H1 (cell line): ENCODE data around the gene BGN. TPM values are rescaled to one million over a fixed set of nuclear protein-coding genes. Genes with fewer than 3 reads are reported as not detected.

ENCODE experiments used
- CTCF ChIA-PET: fragments of 300-600 bp; sonication (Branson Sonifier 250); formaldehyde crosslinking; loops from one replicate; lab custom pipeline; 2021; ENCODE audit not compliant: partially characterized antibody; lab: Charles Lee
- POLR2A ChIA-PET: fragments of 300-600 bp; sonication (Branson Sonifier 250); formaldehyde crosslinking; loops from one replicate; lab custom pipeline; 2021; ENCODE audit warnings: inconsistent platforms; ENCODE audit not compliant: partially characterized antibody; lab: Charles Lee
- DNase-seq, 2 experiments: peaks; one replicate each; pipeline versions ENCODE4 v3.0.0 to v3.0.0-alpha.2; 2010 to 2022; ENCODE audit warnings: low spot score in 2 of 2, low read depth in 1 of 2, mixed read lengths in 1 of 2
- FAIRE-seq: peaks from 2 replicates; lab custom pipeline; 2011; peaks lifted over from hg19 to GRCh38; lab: Jason Lieb, UNC
- H2AFZ ChIP-seq: 2 replicates; pipeline ENCODE4 v1.8.1; 2012; ENCODE audit warnings: low read length, inconsistent platforms
- H2AK5ac ChIP-seq: 2 replicates; pipeline ENCODE4 v1.6.1; 2013; ENCODE audit warnings: low read depth, low read length
- H2BK120ac ChIP-seq: replicated peaks from 2 replicates; pipeline ENCODE3; 2013; ENCODE audit warnings: low read depth, low read length, inconsistent platforms
- H2BK12ac ChIP-seq: 2 replicates; pipeline ENCODE4 v1.6.1; 2013; ENCODE audit warnings: low read depth, low read length
- H2BK15ac ChIP-seq: 2 replicates; pipeline ENCODE4 v1.6.1; 2013; ENCODE audit warnings: low read length
- H2BK20ac ChIP-seq: 2 replicates; pipeline ENCODE4 v1.6.1; 2013; ENCODE audit warnings: low read length
- H2BK5ac ChIP-seq: 2 replicates; pipeline ENCODE4 v1.6.1; 2013; ENCODE audit warnings: low read depth, low read length
- H3K14ac ChIP-seq: 2 replicates; pipeline ENCODE4 v1.6.1; 2013; ENCODE audit warnings: inconsistent platforms; ENCODE audit not compliant: insufficient read length
- H3K18ac ChIP-seq: 2 replicates; pipeline ENCODE4 v1.6.1; 2013; ENCODE audit warnings: low read length; ENCODE audit errors: extremely low read depth
- H3K23ac ChIP-seq: 2 replicates; pipeline ENCODE4 v1.6.1; 2013; ENCODE audit warnings: inconsistent platforms; ENCODE audit not compliant: insufficient read length
- H3K23me2 ChIP-seq: 2 replicates; pipeline ENCODE4 v1.6.1; 2013; ENCODE audit warnings: low read depth, low read length
- H3K27ac ChIP-seq: 2 replicates; pipeline ENCODE4 v1.6.1; 2011; ENCODE audit warnings: low read depth, low read length, inconsistent platforms
- H3K27me3 ChIP-seq, 4 experiments: replicated peaks in 1 of 4; 1 replicate in 1 of 4; 2 replicates in 3 of 4; pipeline versions ENCODE4 v1.6.1 to v1.8.1; 2011 to 2013; ENCODE audit warnings: low read length in 3 of 4, mild to moderate bottlenecking in 3 of 4, inconsistent platforms in 2 of 4, mixed read lengths in 2 of 4, moderate library complexity in 1 of 4; ENCODE audit not compliant: control insufficient read depth in 3 of 4, insufficient read depth in 3 of 4; ENCODE audit errors: extremely low read depth in 1 of 4
- H3K36me3 ChIP-seq, 4 experiments: 2 replicates each; pipeline versions ENCODE4 v1.6.1 to v1.8.1; 2011 to 2013; ENCODE audit warnings: mild to moderate bottlenecking in 4 of 4, low read length in 3 of 4, moderate library complexity in 2 of 4, control low read depth in 1 of 4, inconsistent platforms in 1 of 4; ENCODE audit not compliant: insufficient read depth in 4 of 4, control insufficient read depth in 2 of 4
- H3K4ac ChIP-seq: replicated peaks from 2 replicates; pipeline ENCODE3; 2013; ENCODE audit warnings: low read length, low read depth, mixed read lengths, inconsistent platforms; ENCODE audit not compliant: insufficient read length
- H3K4me1 ChIP-seq, 4 experiments: replicated peaks in 1 of 4; 1 replicate in 1 of 4; 2 replicates in 3 of 4; pipeline versions ENCODE4 v1.6.1 to v1.8.1; 2011 to 2013; ENCODE audit warnings: low read length in 3 of 4, inconsistent platforms in 2 of 4, mixed read lengths in 1 of 4; ENCODE audit not compliant: insufficient read depth in 4 of 4, control insufficient read depth in 3 of 4
- H3K4me2 ChIP-seq, 2 experiments: 2 replicates each; pipeline versions ENCODE4 v1.6.1 to v1.8.1; 2011 to 2013; ENCODE audit warnings: low read depth in 2 of 2, low read length in 2 of 2, control low read depth in 1 of 2, inconsistent platforms in 1 of 2, mild to moderate bottlenecking in 1 of 2; ENCODE audit not compliant: insufficient read depth in 1 of 2
- H3K4me3 ChIP-seq, 4 experiments: fragments of 200-600, 300-600 bp in 1 of 4; sonication (generic), shearing (Covaris generic), sonication (Bioruptor Twin) in 1 of 4; 2 replicates each; pipeline versions ENCODE4 v1.5.1 to v1.8.1; 2011 to 2016; ENCODE audit warnings: low read length in 4 of 4, low read depth in 3 of 4, control low read depth in 2 of 4, inconsistent platforms in 2 of 4, mild to moderate bottlenecking in 2 of 4, mixed read lengths in 1 of 4, moderate library complexity in 1 of 4; ENCODE audit not compliant: insufficient read depth in 2 of 4; ENCODE audit errors: extremely low read depth in 1 of 4
- H3K56ac ChIP-seq: replicated peaks from 2 replicates; pipeline ENCODE3; 2013; ENCODE audit warnings: low read depth, mild to moderate bottlenecking, mixed read lengths, low read length, inconsistent platforms; ENCODE audit not compliant: insufficient read length
- H3K79me1 ChIP-seq: 2 replicates; pipeline ENCODE4 v1.6.1; 2013; ENCODE audit warnings: low read depth, low read length, control low read depth
- H3K79me2 ChIP-seq, 2 experiments: 2 replicates each; pipeline versions ENCODE4 v1.6.1 to v1.8.1; 2012 to 2013; ENCODE audit warnings: low read length in 2 of 2, mild to moderate bottlenecking in 2 of 2, inconsistent platforms in 1 of 2; ENCODE audit not compliant: insufficient read depth in 2 of 2, control insufficient read depth in 1 of 2
- H3K9ac ChIP-seq, 4 experiments: replicated peaks in 1 of 4; 1 replicate in 1 of 4; 2 replicates in 3 of 4; pipeline versions ENCODE4 v1.6.1 to v1.8.1; 2011 to 2013; ENCODE audit warnings: low read depth in 3 of 4, low read length in 3 of 4, control low read depth in 2 of 4, mild to moderate bottlenecking in 2 of 4, moderate library complexity in 2 of 4, inconsistent platforms in 1 of 4; ENCODE audit errors: extremely low read depth in 1 of 4
- H3K9me3 ChIP-seq, 2 experiments: 2 replicates each; pipeline versions ENCODE4 v1.6.1 to v1.8.1; 2012 to 2013; ENCODE audit warnings: mild to moderate bottlenecking in 2 of 2, moderate library complexity in 2 of 2, control low read depth in 1 of 2, inconsistent platforms in 1 of 2, low read depth in 1 of 2, low read length in 1 of 2, mixed read lengths in 1 of 2; ENCODE audit not compliant: insufficient read depth in 2 of 2
- H4K20me1 ChIP-seq, 2 experiments: replicated peaks in 1 of 2; 2 replicates each; pipeline versions ENCODE3 to v1.8.1; 2011 to 2013; ENCODE audit warnings: inconsistent platforms in 2 of 2, low read length in 2 of 2, mild to moderate bottlenecking in 1 of 2; ENCODE audit not compliant: insufficient read depth in 2 of 2, control insufficient read depth in 1 of 2
- H4K5ac ChIP-seq: 2 replicates; pipeline ENCODE4 v1.6.1; 2013; ENCODE audit warnings: low read length, low read depth, mixed read lengths, inconsistent platforms; ENCODE audit not compliant: insufficient read length
- H4K8ac ChIP-seq: 2 replicates; pipeline ENCODE4 v1.8.0; 2013; ENCODE audit warnings: mild to moderate bottlenecking, moderate library complexity, low read length, inconsistent platforms; ENCODE audit not compliant: insufficient read depth; ENCODE audit errors: extremely low read depth
- H4K91ac ChIP-seq: replicated peaks from 2 replicates; pipeline ENCODE3; 2013; ENCODE audit warnings: low read length, mixed read lengths, inconsistent platforms; ENCODE audit not compliant: insufficient read length
- SIRT6 ChIP-seq: IDR thresholded peaks from one replicate; pipeline ENCODE4 v1.7.1; 2012; ENCODE audit warnings: low read length, inconsistent platforms
- WGBS, 2 experiments: shearing (Covaris generic) in 1 of 2; methylation state at CpG; one replicate each; pipeline versions ENCODE4 v1.1.6 to v1.1.7; 2013 to 2015; ENCODE audit warnings: low lambda C conversion rate in 2 of 2, mixed read lengths in 2 of 2, inconsistent platforms in 1 of 2, low coverage in 1 of 2, missing lambda C conversion rate in 1 of 2; ENCODE audit not compliant: insufficient replicate concordance in 2 of 2, insufficient coverage in 1 of 2, insufficient read length in 1 of 2; ENCODE audit errors: extremely low coverage in 1 of 2, missing lambda C conversion rate in 1 of 2; 5-methylcytosine and 5-hydroxymethylcytosine counted together
- polyA plus RNA-seq, 7 experiments: library from polyadenylated mRNA; depleted of rRNA in 3 of 7; stranded (reverse) in 5 of 7; unstranded in 2 of 7; fragments of >200 nt in 5 of 7; fragments of 200-250 nt in 2 of 7; gene quantifications; 1 replicate in 5 of 7; 2 replicates in 1 of 7; 4 replicates in 1 of 7; pipeline versions ENCODE4 v1.2.1 to v1.2.3, GENCODE V29; 2011 to 2013; ENCODE audit warnings: missing spikeins in 2 of 7, mixed read lengths in 2 of 7
- total RNA-seq: library from RNA; stranded (reverse); fragmentation: NEBNext Ultra II Directional; extraction: Animal tissue kit (Norgen Biotek cat#: 25700); gene quantifications from 2 replicates; pipeline ENCODE4 v1.2.1, GENCODE V29; 2021

The BGN gene
- total and polyA plus RNA-seq, 2 of the 8 experiments (the other 6 are each of a cell fraction or from before 2014, with no cell fraction given): 1.8 to 2.4 TPM

- CTCF ChIA-PET: interaction anchor here (1.2 kb wide), 2 partner anchors 19 to 78 kb away, joined by 3 read pairs; no protein-coding TSS in a partner anchor
- H3K36me3 ChIP-seq: no peaks in the 10 kb centered on the region
- no peak overlapping the region for H2BK12ac ChIP-seq
- no peaks in the 10 kb centered on the region for H3K79me1 ChIP-seq
- H2AK5ac ChIP-seq: no peak overlapping the region
- H3K79me2 ChIP-seq: no peaks in the 10 kb centered on the region
- no peak overlapping the region for H3K27ac ChIP-seq
- peaks cover 0 to 3% of the 10 kb centered on the region in 2 experiments for H4K20me1 ChIP-seq
- H3K9ac ChIP-seq: no peak overlapping the region
- H2BK120ac ChIP-seq: no peak overlapping the region
- no peak overlapping the region for H3K4ac ChIP-seq
- no peak overlapping the region for H4K91ac ChIP-seq
- no peak overlapping the region for H3K56ac ChIP-seq
- H3K23ac ChIP-seq: no peak overlapping the region
- FAIRE-seq: no peak
- no peak for TF ChIP-seq SIRT6
- H2BK15ac ChIP-seq: no peak overlapping the region
- no CpG with 5 or more reads among the region's 9 CpGs for WGBS, 2 experiments
- H3K14ac ChIP-seq: no peak overlapping the region
- H3K4me1 ChIP-seq: peaks cover 0 to 6% (median 0%) of the 10 kb centered on the region in 4 experiments; a peak in 1 of 7 replicates
- H3K9me3 ChIP-seq: no peaks in the 10 kb centered on the region
- no peak for DNase-seq
- H2BK20ac ChIP-seq: no peak overlapping the region
- POLR2A ChIA-PET: no interaction called here
- H4K5ac ChIP-seq: no peak overlapping the region
- H3K4me2 ChIP-seq: no peak overlapping the region
- no peak overlapping the region for H2AFZ ChIP-seq
- H3K18ac ChIP-seq: no peak overlapping the region
- H2BK5ac ChIP-seq: no peak overlapping the region
- H3K23me2 ChIP-seq: peaks cover 4% of the 10 kb centered on the region; the same call in 1 of the 2 replicates
- H3K4me3 ChIP-seq: no peak overlapping the region
- peaks cover 19 to 31% (median 29%) of the 10 kb centered on the region in 4 experiments for H3K27me3 ChIP-seq
- H4K8ac ChIP-seq: no peak overlapping the region
Measured at GRCh38 chrX:153521034-153521433, 26.3 kb downstream of the BGN start.
